A549 (cell line): ENCODE results near the gene LRFN2. TPM values are rescaled to one million over a fixed set of nuclear protein-coding genes. Genes with fewer than 3 reads are reported as not detected.
A peak's percentile ranks its signal among the peaks of the same experiment; 100 is the strongest.

Source experiments
- ATAC-seq, 2 experiments: fragments of 200-7000 bp in 1 of 2; fragments of >200 bp in 1 of 2; cut with Nextera tagmentation in 1 of 2; cut with Tn5 transposase in 1 of 2; 3 replicates each; pipeline versions ENCODE4 v1.8.0 to v1.9.1; 2018 to 2020; ENCODE audit warnings: mild to moderate bottlenecking in 1 of 2, moderate library complexity in 1 of 2
- CTCF ChIA-PET: fragments of 300-600 bp; sonication (Branson Sonifier 250); formaldehyde crosslinking; extraction: SDS; loops from one replicate; lab custom pipeline; 2021; ENCODE audit warnings: antibody characterized with exemption, inconsistent platforms; lab: Yijun Ruan, JAX
- POLR2A ChIA-PET: fragments of 350-600 bp; formaldehyde crosslinking; extraction: SDS; loops from one replicate; lab custom pipeline; 2021; ENCODE audit warnings: antibody characterized with exemption, inconsistent platforms; lab: Yijun Ruan, JAX
- DNase-seq, 2 experiments: peaks; one replicate each; pipeline versions ENCODE4 v3.0.0 to v3.0.0-alpha.2; 2011 to 2016; ENCODE audit warnings: low read depth in 1 of 2, low spot score in 1 of 2
- FAIRE-seq: peaks from 2 replicates; lab custom pipeline; 2011; peaks lifted over from hg19 to GRCh38; lab: Jason Lieb, UNC
- H3K27ac ChIP-seq, 2 experiments: fragments of >200 bp; sonication (Bioruptor Twin); formaldehyde crosslinking; 3 replicates each; pipeline ENCODE4 v1.5.1; 2016 to 2017
- H3K4me1 ChIP-seq: fragments of >200 bp; sonication (Bioruptor Twin); formaldehyde crosslinking; 3 replicates; pipeline ENCODE4 v1.6.1; 2016
- H3K4me2 ChIP-seq: fragments of >200 bp; sonication (Bioruptor Twin); formaldehyde crosslinking; 3 replicates; pipeline ENCODE4 v1.6.1; 2016
- H3K4me3 ChIP-seq: fragments of >200 bp; sonication (Bioruptor Twin); formaldehyde crosslinking; 3 replicates; pipeline ENCODE4 v1.5.1; 2016
- H3K9me3 ChIP-seq: fragments of >200 bp; sonication (Bioruptor Twin); formaldehyde crosslinking; 3 replicates; pipeline ENCODE4 v1.6.1; 2016
- ATOH8 ChIP-seq: fragments of 250-450 bp; sonication (Bioruptor Pico); IDR thresholded peaks from 2 replicates; pipeline ENCODE4 v1.5.0; 2020; ENCODE audit warnings: low read depth, mild to moderate bottlenecking, moderate library complexity
- CBX8 ChIP-seq: fragments of 200-600 bp; sonication (generic); IDR thresholded peaks from 2 replicates; pipeline ENCODE4 v1.6.1; 2016
- CEBPB ChIP-seq, 2 experiments: fragments of >200 bp in 1 of 2; sonication (Bioruptor Twin) in 1 of 2; formaldehyde crosslinking in 1 of 2; IDR thresholded peaks; 2 replicates each; pipeline ENCODE4 v1.6.1; 2012 to 2016
- CTCF ChIP-seq: fragments of >200 bp; sonication (Bioruptor Twin); formaldehyde crosslinking; IDR thresholded peaks from 3 replicates; pipeline ENCODE4 v1.5.1; 2016
- EHF ChIP-seq: fragments of 250-450 bp; sonication (Bioruptor Pico); IDR thresholded peaks from 2 replicates; pipeline ENCODE4 v1.5.0; 2020; ENCODE audit warnings: mild to moderate bottlenecking
- ESRRA ChIP-seq: fragments of 150-350 bp; IDR thresholded peaks from 2 replicates; pipeline ENCODE4 v1.6.1; 2014; ENCODE audit warnings: mild to moderate bottlenecking, low read length, borderline replicate concordance
- FOXS1 ChIP-seq: fragments of 250-450 bp; sonication (Bioruptor Pico); IDR thresholded peaks from 2 replicates; pipeline ENCODE4 v1.5.0; 2020; ENCODE audit warnings: mild to moderate bottlenecking, moderate library complexity
- GATA3 ChIP-seq: IDR thresholded peaks from 2 replicates; pipeline ENCODE4 v1.6.1; 2012; ENCODE audit warnings: borderline replicate concordance
- HDAC2 ChIP-seq: fragments of 200-600 bp; sonication (generic); IDR thresholded peaks from 2 replicates; pipeline ENCODE4 v1.6.1; 2016
- HEYL ChIP-seq: fragments of 250-450 bp; sonication (Bioruptor Pico); IDR thresholded peaks from 2 replicates; pipeline ENCODE4 v1.8.0; 2021; ENCODE audit warnings: mild to moderate bottlenecking, moderate library complexity
- HOXB13 ChIP-seq: fragments of 250-450 bp; sonication (Bioruptor Pico); IDR thresholded peaks from 2 replicates; pipeline ENCODE4 v1.5.0; 2020; ENCODE audit warnings: low read depth, mild to moderate bottlenecking, moderate library complexity
- HOXB5 ChIP-seq: fragments of 250-450 bp; sonication (Bioruptor Pico); IDR thresholded peaks from 2 replicates; pipeline ENCODE4 v1.5.0; 2020; ENCODE audit warnings: mild to moderate bottlenecking, moderate library complexity
- MAFK ChIP-seq: fragments of 450-650 bp; IDR thresholded peaks from 2 replicates; pipeline ENCODE4 v1.6.1; 2014; ENCODE audit not compliant: partially characterized antibody
- MYC ChIP-seq: IDR thresholded peaks from 2 replicates; pipeline ENCODE4 v1.6.1; 2012; ENCODE audit warnings: mild to moderate bottlenecking, inconsistent platforms, low read length, improper control_type of control experiment, borderline replicate concordance
- PHF8 ChIP-seq: fragments of 200-600 bp; sonication (generic); IDR thresholded peaks from 2 replicates; pipeline ENCODE4 v1.6.1; 2016; ENCODE audit warnings: low read depth, mild to moderate bottlenecking, antibody characterized with exemption, moderate library complexity, borderline replicate concordance
- REST ChIP-seq: fragments of 200-600 bp; sonication (generic); IDR thresholded peaks from 2 replicates; pipeline ENCODE4 v1.6.1; 2016; ENCODE audit warnings: antibody characterized with exemption, mild to moderate bottlenecking, moderate library complexity
- SREBF2 ChIP-seq: fragments of 450-650 bp; IDR thresholded peaks from 2 replicates; pipeline ENCODE4 v1.6.1; 2014; ENCODE audit warnings: mild to moderate bottlenecking, moderate library complexity
- TFCP2L1 ChIP-seq: fragments of 250-450 bp; sonication (Bioruptor Pico); IDR thresholded peaks from 2 replicates; pipeline ENCODE4 v1.5.0; 2021; ENCODE audit warnings: mild to moderate bottlenecking
- ZC3H11A ChIP-seq: fragments of 450-650 bp; IDR thresholded peaks from 2 replicates; pipeline ENCODE4 v1.6.1; 2014; ENCODE audit warnings: antibody characterized with exemption, mild to moderate bottlenecking
- ZFP36 ChIP-seq: fragments of 450-650 bp; IDR thresholded peaks from 2 replicates; pipeline ENCODE4 v1.6.1; 2014; ENCODE audit warnings: borderline replicate concordance; ENCODE audit not compliant: partially characterized antibody
- ZSCAN20 ChIP-seq: fragments of 250-450 bp; sonication (Bioruptor Pico); IDR thresholded peaks from 2 replicates; pipeline ENCODE4 v1.8.0; 2022; ENCODE audit warnings: mild to moderate bottlenecking, moderate library complexity
- WGBS: methylation state at CpG from one replicate; pipeline ENCODE4 v1.1.6; 2017; ENCODE audit errors: missing lambda C conversion rate; 5-methylcytosine and 5-hydroxymethylcytosine counted together
- polyA plus RNA-seq, 4 experiments: library from polyadenylated mRNA; depleted of rRNA in 3 of 4; stranded (reverse); fragments of >200 nt; fragmentation: RNase III in 1 of 4; extraction: RNeasy Plus Mini Kit Qiagen cat#74134 plus additional on column Dnase treatment in 1 of 4; gene quantifications; 2 replicates in 3 of 4; 3 replicates in 1 of 4; pipeline ENCODE4 v1.2.3, GENCODE V29; 2011 to 2017
- TF ChIP-seq, protein P1 (sequence below): fragments of 450-650 bp; IDR thresholded peaks from 2 replicates; pipeline ENCODE4 v1.6.1; 2014; ENCODE audit warnings: antibody characterized with exemption
- TF ChIP-seq, protein P2 (sequence below): fragments of 250-450 bp; sonication (Bioruptor Pico); IDR thresholded peaks from 2 replicates; pipeline ENCODE4 v1.5.0; 2021; ENCODE audit warnings: mild to moderate bottlenecking, moderate library complexity, borderline replicate concordance

Gene LRFN2
- polyA plus RNA-seq, 2 of the 4 experiments (the other 2 are of a cell fraction) = not detected

GRCh38 chr6:40599555-40599954, 12.4 kb upstream of the LRFN2 start:
- no peak for FAIRE-seq
- POLR2A ChIA-PET = no interaction called here
- no peak overlapping the region for H3K4me3 ChIP-seq
- no peak overlapping the region for H3K4me2 ChIP-seq
- CTCF ChIA-PET = interaction anchor here (1.4 to 2.8 kb wide), 2 partner anchors 11 to 12 kb away, joined by 4 to 12 read pairs; partner anchors contain the start of gene LRFN2
- H3K4me1 ChIP-seq = no peaks in the 10 kb centered on the region
- no peak for DNase-seq
- no peak for ATAC-seq
- no peak overlapping the region for H3K27ac ChIP-seq
- 68% methylated on average over 13 of the region's 28 CpGs for WGBS
- TF ChIP-seq REST (peak; percentile 49; the same call in 1 of the 2 replicates), SREBF2 (no peak), ZC3H11A (no peak), EHF (CRISPR knock-in tag) (no peak), ZSCAN20 (CRISPR knock-in tag) (no peak), CEBPB (IDR thresholded peaks at IDR 0.05) (no peak), HOXB5 (CRISPR knock-in tag) (no peak), ATOH8 (CRISPR knock-in tag) (no peak), CBX8 (no peak)
- no peaks in the 10 kb centered on the region for H3K9me3 ChIP-seq

GRCh38 chr6:40598516-40598915, 11.4 kb upstream of the LRFN2 start:
- CTCF ChIA-PET = interaction anchor here (0.6 to 2.8 kb wide), 2 partner anchors 11 to 16 kb away, joined by 4 to 12 read pairs; partner anchors contain the start of gene LRFN2
- FAIRE-seq (no peak), ATAC-seq (no peak), DNase-seq (no peak)
- POLR2A ChIA-PET = no interaction called here
- 13% methylated on average over 5 of the region's 5 CpGs for WGBS
- no peaks in the 10 kb centered on the region for H3K4me1 ChIP-seq
- H3K9me3 ChIP-seq = no peaks in the 10 kb centered on the region
- H3K4me2 ChIP-seq = no peak overlapping the region
- no peak for TF ChIP-seq MAFK
- no peak for TF ChIP-seq HOXB13 (CRISPR knock-in tag)
- TF ChIP-seq GATA3 = no peak
- no peak for TF ChIP-seq ESRRA
- no peak for TF ChIP-seq PHF8
- TF ChIP-seq ZFP36 = no peak
- no peak for TF ChIP-seq TFCP2L1 (CRISPR knock-in tag)
- TF ChIP-seq, protein P1, sequence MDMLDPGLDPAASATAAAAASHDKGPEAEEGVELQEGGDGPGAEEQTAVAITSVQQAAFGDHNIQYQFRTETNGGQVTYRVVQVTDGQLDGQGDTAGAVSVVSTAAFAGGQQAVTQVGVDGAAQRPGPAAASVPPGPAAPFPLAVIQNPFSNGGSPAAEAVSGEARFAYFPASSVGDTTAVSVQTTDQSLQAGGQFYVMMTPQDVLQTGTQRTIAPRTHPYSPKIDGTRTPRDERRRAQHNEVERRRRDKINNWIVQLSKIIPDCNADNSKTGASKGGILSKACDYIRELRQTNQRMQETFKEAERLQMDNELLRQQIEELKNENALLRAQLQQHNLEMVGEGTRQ = no peak
- no peak for TF ChIP-seq HOXB5 (CRISPR knock-in tag)
- no peak for TF ChIP-seq EHF (CRISPR knock-in tag)
- no peak for TF ChIP-seq SREBF2
- no peak for TF ChIP-seq MYC
- H3K27ac ChIP-seq = no peak overlapping the region
- no peak overlapping the region for H3K4me3 ChIP-seq

GRCh38 chr6:40597301-40597700, 10.1 kb upstream of the LRFN2 start:
- H3K4me3 ChIP-seq = no peak overlapping the region
- DNase-seq (no peak), ATAC-seq (no peak), FAIRE-seq (no peak)
- 2% methylated on average over 3 of the region's 3 CpGs for WGBS
- ChIA-PET POLR2A (no interaction called here), CTCF (interaction anchor here (0.8 kb wide), 1 partner anchor 21 kb away, joined by 3 read pairs; no protein-coding TSS in a partner anchor)
- no peaks in the 10 kb centered on the region for H3K4me1 ChIP-seq
- H3K27ac ChIP-seq = no peak overlapping the region
- no peak overlapping the region for H3K4me2 ChIP-seq
- TF ChIP-seq CTCF (no peak), HDAC2 (no peak), MYC (no peak), HEYL (no peak), FOXS1 (no peak), MAFK (no peak), SREBF2 (no peak), TFCP2L1 (CRISPR knock-in tag) (no peak)
- TF ChIP-seq, protein P2, sequence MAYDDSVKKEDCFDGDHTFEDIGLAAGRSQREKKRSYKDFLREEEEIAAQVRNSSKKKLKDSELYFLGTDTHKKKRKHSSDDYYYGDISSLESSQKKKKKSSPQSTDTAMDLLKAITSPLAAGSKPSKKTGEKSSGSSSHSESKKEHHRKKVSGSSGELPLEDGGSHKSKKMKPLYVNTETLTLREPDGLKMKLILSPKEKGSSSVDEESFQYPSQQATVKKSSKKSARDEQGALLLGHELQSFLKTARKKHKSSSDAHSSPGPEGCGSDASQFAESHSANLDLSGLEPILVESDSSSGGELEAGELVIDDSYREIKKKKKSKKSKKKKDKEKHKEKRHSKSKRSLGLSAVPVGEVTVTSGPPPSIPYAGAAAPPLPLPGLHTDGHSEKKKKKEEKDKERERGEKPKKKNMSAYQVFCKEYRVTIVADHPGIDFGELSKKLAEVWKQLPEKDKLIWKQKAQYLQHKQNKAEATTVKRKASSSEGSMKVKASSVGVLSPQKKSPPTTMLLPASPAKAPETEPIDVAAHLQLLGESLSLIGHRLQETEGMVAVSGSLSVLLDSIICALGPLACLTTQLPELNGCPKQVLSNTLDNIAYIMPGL (CRISPR knock-in tag) = no peak
- no peaks in the 10 kb centered on the region for H3K9me3 ChIP-seq
